Parathyroid adenoma (tissue), 2 donors: ENCODE data around the gene OVCA2.

Source experiments
- H2AFZ ChIP-seq: fragments of 300-600 bp; sonication (generic); one replicate; pipeline ENCODE4 v1.7.0; 2017; ENCODE audit warnings: antibody characterized with exemption, mild to moderate bottlenecking
- H3K27ac ChIP-seq: fragments of 300-600 bp; sonication (generic); one replicate; pipeline ENCODE4 v1.7.0; 2017
- H3K27me3 ChIP-seq: fragments of 300-600 bp; sonication (generic); one replicate; pipeline ENCODE4 v1.7.0; 2017; ENCODE audit warnings: low read length; ENCODE audit not compliant: control insufficient read depth, insufficient read depth
- H3K36me3 ChIP-seq: fragments of 300-600 bp; sonication (generic); one replicate; pipeline ENCODE4 v1.7.0; 2017; ENCODE audit warnings: low read length; ENCODE audit not compliant: control insufficient read depth, insufficient read depth
- H3K4me1 ChIP-seq: fragments of 300-600 bp; sonication (generic); one replicate; pipeline ENCODE4 v1.7.0; 2017; ENCODE audit warnings: control low read depth
- H3K4me2 ChIP-seq: fragments of 300-600 bp; sonication (generic); one replicate; pipeline ENCODE4 v1.7.0; 2017; ENCODE audit warnings: low read length
- H3K4me3 ChIP-seq: fragments of 300-600 bp; sonication (generic); one replicate; pipeline ENCODE4 v1.7.0; 2017; ENCODE audit warnings: low read depth, low read length
- H3K79me2 ChIP-seq: fragments of 300-600 bp; sonication (generic); one replicate; pipeline ENCODE4 v1.7.0; 2017; ENCODE audit warnings: control low read depth
- H3K9ac ChIP-seq: fragments of 300-600 bp; sonication (generic); one replicate; pipeline ENCODE4 v1.7.0; 2017; ENCODE audit warnings: mild to moderate bottlenecking
- H3K9me3 ChIP-seq: fragments of 300-600 bp; sonication (generic); one replicate; pipeline ENCODE4 v1.7.0; 2017; ENCODE audit warnings: low read length; ENCODE audit not compliant: control insufficient read depth
- CTCF ChIP-seq: fragments of 300-600 bp; sonication (generic); IDR thresholded peaks from one replicate; pipeline ENCODE4 v1.7.0; 2017; ENCODE audit warnings: antibody characterized with exemption, mild to moderate bottlenecking
- donor health status: primary hyperparathyroidism.

The OVCA2 gene

GRCh38 chr17:2040942-2041560 lies 771 bp upstream of the OVCA2 start:
- peak overlapping the region; percentile 88 for H3K27ac ChIP-seq
- peaks cover 8% of the 10 kb centered on the region for H3K4me1 ChIP-seq
- no peak for TF ChIP-seq CTCF
- no peaks in the 10 kb centered on the region for H3K36me3 ChIP-seq
- H3K4me3 ChIP-seq, result peak overlapping the region; percentile 91
- H3K9me3 ChIP-seq, result no peaks in the 10 kb centered on the region
- no peaks in the 10 kb centered on the region for H3K27me3 ChIP-seq
- H3K79me2 ChIP-seq, result peaks cover 4% of the 10 kb centered on the region
- H3K4me2 ChIP-seq, result peak overlapping the region; percentile 99
- H3K9ac ChIP-seq, result no peak overlapping the region
- H2AFZ ChIP-seq, result peak overlapping the region; percentile 87

GRCh38 chr17:2042390-2042847 lies 597 bp downstream of the OVCA2 start:
- Histone ChIP-seq H3K4me2 (peak overlapping the region; percentile 99), H3K4me1 (peaks cover 8% of the 10 kb centered on the region), H3K9ac (peak overlapping the region; percentile 61), H3K27me3 (no peaks in the 10 kb centered on the region), H2AFZ (peak overlapping the region; percentile 87), H3K79me2 (peaks cover 6% of the 10 kb centered on the region), H3K9me3 (no peaks in the 10 kb centered on the region), H3K4me3 (peak overlapping the region; percentile 91), H3K27ac (peak overlapping the region; percentile 88), H3K36me3 (no peaks in the 10 kb centered on the region)
- peak; percentile 7 for TF ChIP-seq CTCF

GRCh38 chr17:2042933-2043332 lies 1.1 kb downstream of the OVCA2 start:
- peaks cover 9% of the 10 kb centered on the region for H3K79me2 ChIP-seq
- H2AFZ ChIP-seq, result no peak overlapping the region
- H3K4me3 ChIP-seq, result peak overlapping the region; percentile 91
- H3K27me3 ChIP-seq, result no peaks in the 10 kb centered on the region
- H3K27ac ChIP-seq, result peak overlapping the region; percentile 88
- peak overlapping the region; percentile 99 for H3K4me2 ChIP-seq
- H3K36me3 ChIP-seq, result no peaks in the 10 kb centered on the region
- no peak overlapping the region for H3K9ac ChIP-seq
- no peak for TF ChIP-seq CTCF
- peaks cover 8% of the 10 kb centered on the region for H3K4me1 ChIP-seq
- H3K9me3 ChIP-seq, result no peaks in the 10 kb centered on the region

- no peaks in the 10 kb centered on the region for H3K9me3 ChIP-seq
- H3K4me2 ChIP-seq, result no peak overlapping the region
- H3K4me1 ChIP-seq, result peaks cover 8% of the 10 kb centered on the region
- TF ChIP-seq CTCF, result no peak
- H3K27me3 ChIP-seq, result no peaks in the 10 kb centered on the region
- H3K4me3 ChIP-seq, result no peak overlapping the region
- peaks cover 15% of the 10 kb centered on the region for H3K79me2 ChIP-seq
- no peak overlapping the region for H3K9ac ChIP-seq
- H3K27ac ChIP-seq, result no peak overlapping the region
- H2AFZ ChIP-seq, result no peak overlapping the region
- no peaks in the 10 kb centered on the region for H3K36me3 ChIP-seq
Observed at GRCh38 chr17:2043785-2044184, 2.0 kb downstream of the OVCA2 start.
